Measurements from ENCODE around the gene AFF2. TPM values are rescaled to one million over a fixed set of nuclear protein-coding genes. Genes with fewer than 3 reads are reported as not detected.
A peak's percentile ranks its signal among the peaks of the same experiment; 100 is the strongest.

AFF2 gene
- total and polyA plus RNA-seq, 4 experiments from 2014 or later, result 0.03 to 1.0 (median 0.90) TPM; not detected in 1

DNA sequence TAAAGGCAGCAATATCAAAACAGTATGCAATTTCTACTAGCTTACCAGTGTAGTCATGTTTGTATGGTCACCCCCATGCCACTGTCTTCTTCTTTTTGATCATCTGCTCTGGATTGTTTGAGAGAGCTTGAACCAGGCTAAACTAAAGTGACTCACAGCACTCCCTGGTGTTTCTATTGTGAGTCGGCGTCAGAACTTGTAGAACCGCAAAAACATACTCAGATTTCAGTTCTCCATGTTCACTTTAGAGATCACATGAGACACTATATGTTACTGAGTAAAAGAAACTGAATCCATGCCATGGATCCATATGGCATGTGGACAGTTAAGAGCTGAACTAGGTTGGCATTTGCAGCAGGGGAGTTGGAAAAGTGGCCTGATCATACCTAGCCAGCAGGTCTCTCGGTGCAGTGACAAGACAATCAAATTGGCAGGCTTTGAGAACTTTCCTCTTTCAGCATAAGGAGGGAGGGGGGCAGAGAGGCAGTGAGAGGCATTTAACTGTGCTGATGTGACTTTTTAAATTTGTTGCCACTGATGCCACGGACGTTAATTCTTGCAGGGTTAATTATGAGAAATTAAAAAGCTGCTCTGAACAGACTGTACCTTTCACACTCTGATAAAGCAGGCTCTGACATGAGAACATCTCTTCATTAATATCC, 88.4 kb downstream of the AFF2 start:
- no peak for DNase-seq
- POLR2A ChIA-PET (ENCODE audit: partially characterized antibody), result no interaction called here
- Mint-ChIP-seq H3K36me3 (no peaks in the 10 kb centered on the region), H3K27me3 (no peaks in the 10 kb centered on the region), H3K27ac (no peak overlapping the region), H3K4me3 (no peak overlapping the region), H3K9me3 (no peaks in the 10 kb centered on the region), H3K4me1 (no peaks in the 10 kb centered on the region)
- Histone ChIP-seq H3K36me3 (ENCODE audit: insufficient read depth, low read length) (no peaks in the 10 kb centered on the region), H3K9me3 (ENCODE audit: control insufficient read depth in 1 of 2, low read length in 2 of 2) (no peaks in the 10 kb centered on the region), H3K4me1 (ENCODE audit: insufficient read depth, low read length) (no peaks in the 10 kb centered on the region), H3K27me3 (ENCODE audit: insufficient read depth, low read length) (no peaks in the 10 kb centered on the region), H3K4me3 (ENCODE audit: low read length in 2 of 2) (no peak overlapping the region), H3K27ac (ENCODE audit: low read depth, low read length) (no peak overlapping the region)
- CTCF ChIA-PET (ENCODE audit: partially characterized antibody), result no interaction called here
- intact Hi-C loops (cut with micrococcal nuclease), result no loop called here

DNA sequence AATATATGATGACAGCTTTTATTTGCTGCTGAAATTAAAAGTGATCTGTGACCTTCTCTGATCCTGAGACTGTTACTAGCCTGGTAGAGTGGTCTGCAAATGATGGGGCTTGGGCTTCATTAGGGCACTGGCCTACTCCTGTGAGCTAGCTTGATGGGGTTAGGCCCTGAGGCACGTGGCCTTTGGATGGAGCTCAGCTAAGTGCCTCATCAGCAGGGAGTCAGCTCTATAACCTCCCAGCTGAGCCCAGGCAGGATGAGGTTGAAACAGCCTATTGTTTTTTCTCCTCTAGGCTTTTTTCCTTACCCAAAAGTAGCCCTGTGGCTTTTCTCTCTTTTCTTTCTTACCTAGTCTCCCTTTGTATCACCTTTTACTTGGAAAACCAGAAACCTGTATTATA, 92.2 kb downstream of the AFF2 start:
- no peaks in the 10 kb centered on the region for H3K36me3 Mint-ChIP-seq
- no peaks in the 10 kb centered on the region for H3K27me3 ChIP-seq (ENCODE audit: insufficient read depth, low read length)
- no peak overlapping the region for H3K4me3 Mint-ChIP-seq
- H3K4me3 ChIP-seq (ENCODE audit: low read length in 2 of 2), result no peak overlapping the region
- no peaks in the 10 kb centered on the region for H3K4me1 Mint-ChIP-seq
- H3K27ac ChIP-seq (ENCODE audit: low read depth, low read length), result no peak overlapping the region
- ChIA-PET POLR2A (ENCODE audit: partially characterized antibody) (no interaction called here), CTCF (ENCODE audit: partially characterized antibody) (no interaction called here)
- no peaks in the 10 kb centered on the region for H3K9me3 ChIP-seq (ENCODE audit: control insufficient read depth in 1 of 2, low read length in 2 of 2)
- DNase-seq, result no peak
- peaks cover 0 to 1% (median 0%) of the 10 kb centered on the region in 8 donors for H3K9me3 Mint-ChIP-seq
- no peaks in the 10 kb centered on the region for H3K4me1 ChIP-seq (ENCODE audit: insufficient read depth, low read length)
- intact Hi-C loops (cut with micrococcal nuclease), result no loop called here
- H3K27me3 Mint-ChIP-seq, result no peaks in the 10 kb centered on the region
- no peak overlapping the region for H3K27ac Mint-ChIP-seq
- no peaks in the 10 kb centered on the region for H3K36me3 ChIP-seq (ENCODE audit: insufficient read depth, low read length)

GRCh38 chrX:148593146-148593545, 92.7 kb downstream of the AFF2 start:
- H3K27me3 Mint-ChIP-seq, result no peaks in the 10 kb centered on the region
- Histone ChIP-seq H3K27ac (ENCODE audit: low read depth, low read length) (no peak overlapping the region), H3K36me3 (ENCODE audit: insufficient read depth, low read length) (no peaks in the 10 kb centered on the region), H3K9me3 (ENCODE audit: control insufficient read depth in 1 of 2, low read length in 2 of 2) (no peaks in the 10 kb centered on the region), H3K27me3 (ENCODE audit: insufficient read depth, low read length) (no peaks in the 10 kb centered on the region), H3K4me3 (ENCODE audit: low read length in 2 of 2) (no peak overlapping the region), H3K4me1 (ENCODE audit: insufficient read depth, low read length) (no peaks in the 10 kb centered on the region)
- no peak overlapping the region for H3K4me3 Mint-ChIP-seq
- POLR2A ChIA-PET (ENCODE audit: partially characterized antibody), result no interaction called here
- H3K27ac Mint-ChIP-seq, result no peak overlapping the region
- H3K36me3 Mint-ChIP-seq, result no peaks in the 10 kb centered on the region
- intact Hi-C loops (cut with micrococcal nuclease), result no loop called here
- H3K9me3 Mint-ChIP-seq, result peaks cover 0 to 1% (median 0%) of the 10 kb centered on the region in 8 donors
- H3K4me1 Mint-ChIP-seq, result no peaks in the 10 kb centered on the region
- DNase-seq, result no peak
- CTCF ChIA-PET (ENCODE audit: partially characterized antibody), result no interaction called here

GRCh38 chrX:148593987-148594386, 93.6 kb downstream of the AFF2 start:
- Histone ChIP-seq H3K4me1 (ENCODE audit: insufficient read depth, low read length) (no peaks in the 10 kb centered on the region), H3K4me3 (ENCODE audit: low read length in 2 of 2) (no peak overlapping the region), H3K27me3 (ENCODE audit: insufficient read depth, low read length) (no peaks in the 10 kb centered on the region), H3K27ac (ENCODE audit: low read depth, low read length) (no peak overlapping the region), H3K36me3 (ENCODE audit: insufficient read depth, low read length) (no peaks in the 10 kb centered on the region), H3K9me3 (ENCODE audit: control insufficient read depth in 1 of 2, low read length in 2 of 2) (no peaks in the 10 kb centered on the region)
- intact Hi-C loops (cut with micrococcal nuclease), result no loop called here
- H3K4me3 Mint-ChIP-seq, result no peak overlapping the region
- POLR2A ChIA-PET (ENCODE audit: partially characterized antibody), result no interaction called here
- no peak for DNase-seq
- H3K36me3 Mint-ChIP-seq, result no peaks in the 10 kb centered on the region
- no peak overlapping the region for H3K27ac Mint-ChIP-seq
- no peaks in the 10 kb centered on the region for H3K4me1 Mint-ChIP-seq
- CTCF ChIA-PET (ENCODE audit: partially characterized antibody), result no interaction called here
- no peaks in the 10 kb centered on the region for H3K27me3 Mint-ChIP-seq
- peaks cover 0 to 1% (median 0%) of the 10 kb centered on the region in 8 donors for H3K9me3 Mint-ChIP-seq

GRCh38 chrX:148599404-148599803, 99.0 kb downstream of the AFF2 start:
- no peak overlapping the region for H3K4me3 ChIP-seq (ENCODE audit: low read length in 2 of 2)
- H3K36me3 Mint-ChIP-seq, result no peaks in the 10 kb centered on the region
- no peaks in the 10 kb centered on the region for H3K27me3 ChIP-seq (ENCODE audit: insufficient read depth, low read length)
- no peaks in the 10 kb centered on the region for H3K9me3 ChIP-seq (ENCODE audit: control insufficient read depth in 1 of 2, low read length in 2 of 2)
- peaks cover 0 to 1% (median 0%) of the 10 kb centered on the region in 8 donors for H3K9me3 Mint-ChIP-seq
- peaks cover 1 to 2% of the 10 kb centered on the region in 2 donors for H3K27me3 Mint-ChIP-seq
- POLR2A ChIA-PET (ENCODE audit: partially characterized antibody), result no interaction called here
- no peaks in the 10 kb centered on the region for H3K4me1 Mint-ChIP-seq
- H3K27ac Mint-ChIP-seq, result no peak overlapping the region
- DNase-seq, result no peak
- H3K36me3 ChIP-seq (ENCODE audit: insufficient read depth, low read length), result no peaks in the 10 kb centered on the region
- H3K27ac ChIP-seq (ENCODE audit: low read depth, low read length), result no peak overlapping the region
- CTCF ChIA-PET (ENCODE audit: partially characterized antibody), result no interaction called here
- no peaks in the 10 kb centered on the region for H3K4me1 ChIP-seq (ENCODE audit: insufficient read depth, low read length)
- H3K4me3 Mint-ChIP-seq, result no peak overlapping the region
- intact Hi-C loops (cut with micrococcal nuclease), result no loop called here

- ChIA-PET POLR2A (ENCODE audit: partially characterized antibody) (no interaction called here), CTCF (ENCODE audit: partially characterized antibody) (no interaction called here)
- Histone ChIP-seq H3K9me3 (ENCODE audit: control insufficient read depth in 1 of 2, low read length in 2 of 2) (no peaks in the 10 kb centered on the region), H3K4me1 (ENCODE audit: insufficient read depth, low read length) (no peaks in the 10 kb centered on the region), H3K4me3 (ENCODE audit: low read length in 2 of 2) (no peak overlapping the region), H3K36me3 (ENCODE audit: insufficient read depth, low read length) (no peaks in the 10 kb centered on the region), H3K27ac (ENCODE audit: low read depth, low read length) (no peak overlapping the region), H3K27me3 (ENCODE audit: insufficient read depth, low read length) (no peaks in the 10 kb centered on the region)
- Mint-ChIP-seq H3K4me3 (no peak overlapping the region), H3K4me1 (no peaks in the 10 kb centered on the region), H3K27me3 (peaks cover 1 to 2% of the 10 kb centered on the region in 2 donors), H3K36me3 (no peaks in the 10 kb centered on the region), H3K27ac (no peak overlapping the region), H3K9me3 (no peaks in the 10 kb centered on the region)
- intact Hi-C loops (cut with micrococcal nuclease), result no loop called here
- no peak for DNase-seq
Measured at GRCh38 chrX:148600131-148600530, 99.7 kb downstream of the AFF2 start.

GRCh38 chrX:148600581-148600980, 100.2 kb downstream of the AFF2 start:
- ChIA-PET CTCF (ENCODE audit: partially characterized antibody) (no interaction called here), POLR2A (ENCODE audit: partially characterized antibody) (no interaction called here)
- Mint-ChIP-seq H3K4me3 (no peak overlapping the region), H3K27ac (peak overlapping the region in 1 of 7 donors; percentile 15), H3K4me1 (no peaks in the 10 kb centered on the region), H3K36me3 (no peaks in the 10 kb centered on the region), H3K9me3 (no peaks in the 10 kb centered on the region), H3K27me3 (peaks cover 1 to 2% of the 10 kb centered on the region in 2 donors)
- no peak for DNase-seq
- Histone ChIP-seq H3K36me3 (ENCODE audit: insufficient read depth, low read length) (no peaks in the 10 kb centered on the region), H3K27me3 (ENCODE audit: insufficient read depth, low read length) (no peaks in the 10 kb centered on the region), H3K4me3 (ENCODE audit: low read length in 2 of 2) (no peak overlapping the region), H3K4me1 (ENCODE audit: insufficient read depth, low read length) (no peaks in the 10 kb centered on the region), H3K27ac (ENCODE audit: low read depth, low read length) (no peak overlapping the region), H3K9me3 (ENCODE audit: control insufficient read depth in 1 of 2, low read length in 2 of 2) (no peaks in the 10 kb centered on the region)
- intact Hi-C loops (cut with micrococcal nuclease), result no loop called here

DNA sequence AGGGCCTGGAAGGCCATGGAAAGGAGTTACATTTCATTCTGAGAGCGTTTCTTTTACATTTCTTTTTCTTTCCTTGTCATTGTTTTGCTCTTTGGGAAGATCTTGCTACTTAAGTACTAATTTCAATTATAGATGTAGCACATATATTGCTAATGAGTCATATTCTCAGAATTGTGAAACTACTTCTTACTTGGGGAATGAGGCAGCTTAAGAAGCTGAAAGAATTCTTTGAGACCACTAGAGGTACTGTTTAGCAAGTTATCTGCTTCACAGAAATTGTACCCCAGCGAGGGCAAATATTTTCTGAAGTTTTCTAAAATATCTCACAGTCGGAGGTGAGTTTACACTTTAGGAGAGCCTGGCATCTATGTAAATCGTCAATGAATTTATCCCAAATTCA, 100.6 kb downstream of the AFF2 start:
- no peak for DNase-seq
- H3K27ac Mint-ChIP-seq, result no peak overlapping the region
- Histone ChIP-seq H3K4me3 (ENCODE audit: low read length in 2 of 2) (no peak overlapping the region), H3K9me3 (ENCODE audit: control insufficient read depth in 1 of 2, low read length in 2 of 2) (no peaks in the 10 kb centered on the region), H3K36me3 (ENCODE audit: insufficient read depth, low read length) (no peaks in the 10 kb centered on the region), H3K27ac (ENCODE audit: low read depth, low read length) (no peak overlapping the region), H3K27me3 (ENCODE audit: insufficient read depth, low read length) (no peaks in the 10 kb centered on the region), H3K4me1 (ENCODE audit: insufficient read depth, low read length) (no peaks in the 10 kb centered on the region)
- intact Hi-C loops (cut with micrococcal nuclease), result no loop called here
- POLR2A ChIA-PET (ENCODE audit: partially characterized antibody), result no interaction called here
- H3K9me3 Mint-ChIP-seq, result no peaks in the 10 kb centered on the region
- no peak overlapping the region for H3K4me3 Mint-ChIP-seq
- CTCF ChIA-PET (ENCODE audit: partially characterized antibody), result no interaction called here
- no peaks in the 10 kb centered on the region for H3K4me1 Mint-ChIP-seq
- H3K36me3 Mint-ChIP-seq, result no peaks in the 10 kb centered on the region
- peaks cover 1 to 2% of the 10 kb centered on the region in 2 donors for H3K27me3 Mint-ChIP-seq

Measured in CD4-positive, alpha-beta memory T cell (primary cell).